HepG2 (cell line): ENCODE results near the gene PLEKHA8. TPM values are rescaled to one million over a fixed set of nuclear protein-coding genes. Genes with fewer than 3 reads are reported as not detected.

Experiments used
- ATAC-seq: fragments of 200-7000 bp; cut with Tn5 transposase; 3 replicates; pipeline ENCODE4 v1.9.1; 2020; ENCODE audit warnings: mild to moderate bottlenecking, moderate library complexity
- BruUV-seq: library from RNA; stranded (reverse); fragments of 400-500 nt; replicated peaks from 2 replicates; lab custom pipeline; 2021; lab: Mats Ljungman, UMichigan
- CTCF ChIA-PET: fragments of 300-600 bp; formaldehyde crosslinking; extraction: SDS; loops from one replicate; lab custom pipeline; 2021; ENCODE audit warnings: low total read pairs, inconsistent platforms, low intra/inter-chr PET ratio; lab: Yijun Ruan, JAX
- POLR2A ChIA-PET: fragments of 350-600 bp; sonication (Branson Sonifier 250); formaldehyde crosslinking; loops from one replicate; lab custom pipeline; 2020; ENCODE audit warnings: antibody characterized with exemption, inconsistent platforms; lab: Yijun Ruan, JAX
- DNase-seq: peaks from one replicate; pipeline ENCODE4 v3.0.0-alpha.2; 2015; ENCODE audit warnings: low spot score
- FAIRE-seq: peaks from 3 replicates; lab custom pipeline; 2011; peaks lifted over from hg19 to GRCh38; lab: Jason Lieb, UNC
- H2AFZ ChIP-seq: one replicate; pipeline ENCODE4 v1.6.1; 2011; ENCODE audit warnings: low read length, inconsistent platforms
- H3K27ac ChIP-seq: fragments of 300-600 bp; 3 replicates; pipeline ENCODE4 v1.8.0; 2011; ENCODE audit warnings: mixed run types, mild to moderate bottlenecking, mixed read lengths, low read length, inconsistent platforms; ENCODE audit not compliant: insufficient read depth; ENCODE audit errors: extremely low read length
- H3K27me3 ChIP-seq, 2 experiments: fragments of 200-600 bp in 1 of 2; 2 replicates in 1 of 2; 3 replicates in 1 of 2; pipeline versions ENCODE4 v1.6.0 to v1.8.0; 2011; ENCODE audit warnings: low read length in 2 of 2, mild to moderate bottlenecking in 2 of 2, moderate library complexity in 2 of 2, inconsistent platforms in 1 of 2; ENCODE audit not compliant: insufficient read depth in 2 of 2, control insufficient read depth in 1 of 2
- H3K36me3 ChIP-seq, 2 experiments: fragments of 200-600 bp in 1 of 2; replicated peaks in 1 of 2; 2 replicates in 1 of 2; 3 replicates in 1 of 2; pipeline versions ENCODE4 v1.5.1 to v1.8.0; 2011; ENCODE audit warnings: low read length in 2 of 2, inconsistent platforms in 1 of 2; ENCODE audit not compliant: insufficient read depth in 2 of 2, control insufficient read depth in 1 of 2
- H3K4me1 ChIP-seq: 2 replicates; pipeline ENCODE4 v1.5.1; 2012; ENCODE audit warnings: low read length, inconsistent platforms; ENCODE audit not compliant: insufficient read depth
- H3K4me2 ChIP-seq: 2 replicates; pipeline ENCODE4 v1.6.0; 2011; ENCODE audit warnings: low read depth, low read length, inconsistent platforms
- H3K4me3 ChIP-seq, 3 experiments: fragments of 200-600 bp in 1 of 3; sonication (generic), shearing (Covaris generic) in 1 of 3; replicated peaks in 1 of 3; 2 replicates each; pipeline ENCODE4 v1.5.1; 2011 to 2016; ENCODE audit warnings: low read length in 3 of 3, inconsistent platforms in 2 of 3, low read depth in 2 of 3, mild to moderate bottlenecking in 2 of 3, control low read depth in 1 of 3, mixed read lengths in 1 of 3; ENCODE audit not compliant: insufficient read depth in 1 of 3
- H3K79me2 ChIP-seq: one replicate; pipeline ENCODE4 v1.6.1; 2011; ENCODE audit warnings: low read length, inconsistent platforms; ENCODE audit not compliant: insufficient read depth
- H3K9ac ChIP-seq: 2 replicates; pipeline ENCODE4 v1.6.0; 2011; ENCODE audit warnings: mild to moderate bottlenecking, low read depth, low read length, inconsistent platforms; ENCODE audit not compliant: insufficient read depth
- H3K9me3 ChIP-seq: 2 replicates; pipeline ENCODE4 v1.5.1; 2012; ENCODE audit warnings: mild to moderate bottlenecking, low read length
- H4K20me1 ChIP-seq: 2 replicates; pipeline ENCODE4 v1.6.0; 2011; ENCODE audit warnings: inconsistent platforms, mild to moderate bottlenecking, low read length, moderate library complexity; ENCODE audit not compliant: insufficient read depth
- AHDC1 ChIP-seq: sonication (generic); formaldehyde crosslinking; IDR thresholded peaks from 2 replicates; pipeline ENCODE4 v1.5.1; 2020; ENCODE audit warnings: mild to moderate bottlenecking, missing genetic modification reagents, borderline replicate concordance
- NFE2 ChIP-seq: sonication (generic); formaldehyde crosslinking; IDR thresholded peaks from 2 replicates; pipeline ENCODE4 v1.4.0; 2020; ENCODE audit warnings: missing genetic modification reagents
- ZC3H4 ChIP-seq: sonication (generic); formaldehyde crosslinking; IDR thresholded peaks from 2 replicates; pipeline ENCODE4 v1.4.0; 2020; ENCODE audit warnings: missing genetic modification reagents, borderline replicate concordance
- ZFP36L2 ChIP-seq: sonication (generic); formaldehyde crosslinking; IDR thresholded peaks from 2 replicates; pipeline ENCODE4 v1.4.0; 2020; ENCODE audit warnings: missing genetic modification reagents
- ZGPAT ChIP-seq: IDR thresholded peaks from 2 replicates; pipeline ENCODE4 v1.6.1; 2016; ENCODE audit warnings: mild to moderate bottlenecking
- ZNF362 ChIP-seq: sonication (generic); formaldehyde crosslinking; IDR thresholded peaks from 2 replicates; pipeline ENCODE4 v1.4.0; 2020; ENCODE audit warnings: missing genetic modification reagents, mild to moderate bottlenecking, borderline replicate concordance
- WGBS: methylation state at CpG from one replicate; pipeline ENCODE4 v1.1.6; 2017; ENCODE audit warnings: low lambda C conversion rate; 5-methylcytosine and 5-hydroxymethylcytosine counted together
- in situ Hi-C: cut with HindIII; loops from 2 replicates; pipeline ENCODE4 v1.10.0; 2017; ENCODE audit warnings: low pct_unique_long_range_greater_than_20kb; ENCODE audit not compliant: extremely low pct_ligation_motif_present
- intact Hi-C: fragments of 100-400 bp; cut with micrococcal nuclease; formaldehyde crosslinking; loops from one replicate; pipeline ENCODE4 v1.10.0; 2022; ENCODE audit not compliant: unreplicated experiment
- polyA plus RNA-seq, 8 experiments: library from polyadenylated mRNA; depleted of rRNA in 3 of 8; stranded (reverse) in 7 of 8; unstranded in 1 of 8; fragments of >200 nt; fragmentation: Illumina TruSeq in 4 of 8; extraction: Trizol in 4 of 8; gene quantifications; 2 replicates each; pipeline versions ENCODE4 v1.2.1 to v1.2.3, GENCODE V29; 2011 to 2016; ENCODE audit warnings: low read depth in 4 of 8, missing spikeins in 1 of 8, mixed read lengths in 1 of 8; ENCODE audit not compliant: insufficient read depth in 1 of 8
- total RNA-seq, 5 experiments: library from RNA; depleted of rRNA; stranded (reverse); fragments of >200 nt; fragmentation: Illumina TruSeq; extraction: Trizol; gene quantifications; 2 replicates each; pipeline ENCODE4 v1.2.3, GENCODE V29; 2016; ENCODE audit warnings: low read depth in 1 of 5
- TF ChIP-seq, protein P1 (sequence below): sonication (generic); formaldehyde crosslinking; IDR thresholded peaks from 2 replicates; pipeline ENCODE4 v1.5.0; 2020; ENCODE audit warnings: missing genetic modification reagents, mild to moderate bottlenecking, borderline replicate concordance
- TF ChIP-seq, protein P2 (sequence below): sonication (generic); formaldehyde crosslinking; IDR thresholded peaks from 2 replicates; pipeline ENCODE4 v1.4.0; 2020; ENCODE audit warnings: missing genetic modification reagents

The PLEKHA8 gene
- total and polyA plus RNA-seq, 2 of the 13 experiments (the other 11 are each of a cell fraction or from before 2014, with no cell fraction given), result 12.5 to 26.4 TPM

GRCh38 chr7:30165590-30165989 is 137.4 kb downstream of the PLEKHA8 start:
- in situ Hi-C loops (loop anchor here (10.0 kb wide), 1 partner anchor 119 kb away; the partner anchor contains the start of gene ZNRF2), intact Hi-C loops (loop anchor here (2.0 kb wide), 1 partner anchor 247 kb away; no protein-coding TSS in a partner anchor)
- no peak overlapping the region for H3K4me3 ChIP-seq
- FAIRE-seq, result no peak
- 80% methylated on average over 3 of the region's 3 CpGs for WGBS
- ChIA-PET POLR2A (no interaction called here), CTCF (no interaction called here)
- H3K4me2 ChIP-seq, result no peak overlapping the region
- no peak overlapping the region for H2AFZ ChIP-seq
- no peak for ATAC-seq
- no peaks in the 10 kb centered on the region for H4K20me1 ChIP-seq
- no peak overlapping the region for H3K9ac ChIP-seq
- H3K4me1 ChIP-seq, result peaks cover 50% of the 10 kb centered on the region
- no peaks in the 10 kb centered on the region for H3K9me3 ChIP-seq
- DNase-seq, result no peak
- no TSS peak for BruUV-seq
- H3K79me2 ChIP-seq, result no peaks in the 10 kb centered on the region
- no peak overlapping the region for H3K27ac ChIP-seq
- no peaks in the 10 kb centered on the region for H3K36me3 ChIP-seq
- no peaks in the 10 kb centered on the region for H3K27me3 ChIP-seq
- TF ChIP-seq, protein P1, sequence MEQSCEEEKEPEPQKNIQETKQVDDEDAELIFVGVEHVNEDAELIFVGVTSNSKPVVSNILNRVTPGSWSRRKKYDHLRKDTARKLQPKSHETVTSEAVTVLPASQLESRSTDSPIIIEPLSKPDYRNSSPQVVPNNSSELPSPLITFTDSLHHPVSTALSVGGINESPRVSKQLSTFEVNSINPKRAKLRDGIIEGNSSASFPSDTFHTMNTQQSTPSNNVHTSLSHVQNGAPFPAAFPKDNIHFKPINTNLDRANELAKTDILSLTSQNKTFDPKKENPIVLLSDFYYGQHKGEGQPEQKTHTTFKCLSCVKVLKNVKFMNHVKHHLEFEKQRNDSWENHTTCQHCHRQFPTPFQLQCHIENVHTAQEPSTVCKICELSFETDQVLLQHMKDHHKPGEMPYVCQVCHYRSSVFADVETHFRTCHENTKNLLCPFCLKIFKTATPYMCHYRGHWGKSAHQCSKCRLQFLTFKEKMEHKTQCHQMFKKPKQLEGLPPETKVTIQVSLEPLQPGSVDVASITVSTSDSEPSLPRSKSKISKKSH (CRISPR knock-in tag), result no peak
- TF ChIP-seq, protein P2, sequence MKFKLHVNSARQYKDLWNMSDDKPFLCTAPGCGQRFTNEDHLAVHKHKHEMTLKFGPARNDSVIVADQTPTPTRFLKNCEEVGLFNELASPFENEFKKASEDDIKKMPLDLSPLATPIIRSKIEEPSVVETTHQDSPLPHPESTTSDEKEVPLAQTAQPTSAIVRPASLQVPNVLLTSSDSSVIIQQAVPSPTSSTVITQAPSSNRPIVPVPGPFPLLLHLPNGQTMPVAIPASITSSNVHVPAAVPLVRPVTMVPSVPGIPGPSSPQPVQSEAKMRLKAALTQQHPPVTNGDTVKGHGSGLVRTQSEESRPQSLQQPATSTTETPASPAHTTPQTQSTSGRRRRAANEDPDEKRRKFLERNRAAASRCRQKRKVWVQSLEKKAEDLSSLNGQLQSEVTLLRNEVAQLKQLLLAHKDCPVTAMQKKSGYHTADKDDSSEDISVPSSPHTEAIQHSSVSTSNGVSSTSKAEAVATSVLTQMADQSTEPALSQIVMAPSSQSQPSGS (CRISPR knock-in tag), result no peak
- TF ChIP-seq NFE2 (CRISPR knock-in tag) (no peak), AHDC1 (CRISPR knock-in tag) (no peak), ZC3H4 (CRISPR knock-in tag) (no peak), ZNF362 (CRISPR knock-in tag) (no peak), ZGPAT (CRISPR knock-in tag) (no peak), ZFP36L2 (no peak)
